Cardiac muscle cell (in vitro differentiated cells and primary cell): ENCODE results near the gene NUDT22. TPM values are rescaled to one million over a fixed set of nuclear protein-coding genes. Genes with fewer than 3 reads are reported as not detected.

Experiments used
- DNase-seq, 2 donors: peaks; one replicate each; pipeline versions ENCODE4 v3.0.0 to v3.0.0-alpha.2; 2010 to 2017; ENCODE audit warnings: low read depth in 1 of 2, low spot score in 1 of 2
- H3K27ac ChIP-seq: fragments of 200-600 bp; sonication (generic); 2 replicates; pipeline ENCODE4 v1.5.1; 2016
- H3K27me3 ChIP-seq: fragments of 200-600 bp; sonication (generic); 2 replicates; pipeline ENCODE4 v1.6.0; 2016; ENCODE audit warnings: control low read depth
- H3K36me3 ChIP-seq: fragments of 200-600 bp; sonication (generic); 2 replicates; pipeline ENCODE4 v1.5.1; 2016; ENCODE audit warnings: control low read depth
- H3K4me1 ChIP-seq: fragments of 200-600 bp; sonication (generic); 2 replicates; pipeline ENCODE4 v1.8.1; 2017; ENCODE audit warnings: low read depth, mild to moderate bottlenecking, mixed run types
- H3K4me3 ChIP-seq: fragments of 200-600 bp; sonication (generic); 2 replicates; pipeline ENCODE4 v1.5.1; 2016; ENCODE audit warnings: mild to moderate bottlenecking
- H3K9me3 ChIP-seq: fragments of 200-600 bp; sonication (generic); 2 replicates; pipeline ENCODE4 v1.5.1; 2017; ENCODE audit warnings: low read depth, mild to moderate bottlenecking, control low read depth
- polyA plus RNA-seq: library from polyadenylated mRNA; unstranded; fragments of >200 nt; fragmentation: Nextera tagmentation; extraction: Ambion mirVana; gene quantifications from 2 replicates; pipeline ENCODE4 v1.2.1, GENCODE V29; 2016
- total RNA-seq: library from RNA; depleted of rRNA; stranded (reverse); fragments of >200 nt; gene quantifications from 2 replicates; pipeline ENCODE4 v1.2.3, GENCODE V29; 2016
- TF ChIP-seq, protein P1 (sequence below): IDR thresholded peaks from 2 replicates; pipeline ENCODE4 v1.5.1; 2012; ENCODE audit warnings: low read depth, mild to moderate bottlenecking, low read length

NUDT22 gene
- total and polyA plus RNA-seq, 2 experiments from 2014 or later = 76.0 to 90.6 TPM

DNA sequence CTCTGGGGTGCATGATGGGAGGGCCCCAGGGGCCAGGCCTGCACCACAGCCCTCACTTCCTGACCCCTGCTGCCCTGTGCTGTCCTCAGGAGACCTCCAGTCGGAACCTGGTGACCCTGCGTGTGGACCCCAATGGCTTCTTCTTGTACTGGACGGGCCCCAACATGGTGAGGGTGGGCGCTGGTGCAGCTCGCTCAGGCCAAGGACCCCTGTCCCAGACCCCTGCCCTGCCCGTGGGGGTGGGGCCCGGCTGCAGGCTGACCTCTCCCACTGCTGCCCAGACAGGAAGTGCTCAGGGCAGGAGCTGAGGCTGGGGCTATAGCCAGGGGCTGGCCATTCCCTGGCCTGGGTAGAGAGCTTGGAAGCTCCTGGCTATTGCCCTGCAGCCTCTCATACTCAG, 28.3 kb downstream of the NUDT22 start:
- H3K27me3 ChIP-seq = no peaks in the 10 kb centered on the region
- DNase-seq = no peak
- H3K4me1 ChIP-seq = no peaks in the 10 kb centered on the region
- no peak overlapping the region for H3K27ac ChIP-seq
- TF ChIP-seq, protein P1, sequence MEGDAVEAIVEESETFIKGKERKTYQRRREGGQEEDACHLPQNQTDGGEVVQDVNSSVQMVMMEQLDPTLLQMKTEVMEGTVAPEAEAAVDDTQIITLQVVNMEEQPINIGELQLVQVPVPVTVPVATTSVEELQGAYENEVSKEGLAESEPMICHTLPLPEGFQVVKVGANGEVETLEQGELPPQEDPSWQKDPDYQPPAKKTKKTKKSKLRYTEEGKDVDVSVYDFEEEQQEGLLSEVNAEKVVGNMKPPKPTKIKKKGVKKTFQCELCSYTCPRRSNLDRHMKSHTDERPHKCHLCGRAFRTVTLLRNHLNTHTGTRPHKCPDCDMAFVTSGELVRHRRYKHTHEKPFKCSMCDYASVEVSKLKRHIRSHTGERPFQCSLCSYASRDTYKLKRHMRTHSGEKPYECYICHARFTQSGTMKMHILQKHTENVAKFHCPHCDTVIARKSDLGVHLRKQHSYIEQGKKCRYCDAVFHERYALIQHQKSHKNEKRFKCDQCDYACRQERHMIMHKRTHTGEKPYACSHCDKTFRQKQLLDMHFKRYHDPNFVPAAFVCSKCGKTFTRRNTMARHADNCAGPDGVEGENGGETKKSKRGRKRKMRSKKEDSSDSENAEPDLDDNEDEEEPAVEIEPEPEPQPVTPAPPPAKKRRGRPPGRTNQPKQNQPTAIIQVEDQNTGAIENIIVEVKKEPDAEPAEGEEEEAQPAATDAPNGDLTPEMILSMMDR = no peak
- no peak overlapping the region for H3K4me3 ChIP-seq
- no peaks in the 10 kb centered on the region for H3K36me3 ChIP-seq
- no peaks in the 10 kb centered on the region for H3K9me3 ChIP-seq

DNA sequence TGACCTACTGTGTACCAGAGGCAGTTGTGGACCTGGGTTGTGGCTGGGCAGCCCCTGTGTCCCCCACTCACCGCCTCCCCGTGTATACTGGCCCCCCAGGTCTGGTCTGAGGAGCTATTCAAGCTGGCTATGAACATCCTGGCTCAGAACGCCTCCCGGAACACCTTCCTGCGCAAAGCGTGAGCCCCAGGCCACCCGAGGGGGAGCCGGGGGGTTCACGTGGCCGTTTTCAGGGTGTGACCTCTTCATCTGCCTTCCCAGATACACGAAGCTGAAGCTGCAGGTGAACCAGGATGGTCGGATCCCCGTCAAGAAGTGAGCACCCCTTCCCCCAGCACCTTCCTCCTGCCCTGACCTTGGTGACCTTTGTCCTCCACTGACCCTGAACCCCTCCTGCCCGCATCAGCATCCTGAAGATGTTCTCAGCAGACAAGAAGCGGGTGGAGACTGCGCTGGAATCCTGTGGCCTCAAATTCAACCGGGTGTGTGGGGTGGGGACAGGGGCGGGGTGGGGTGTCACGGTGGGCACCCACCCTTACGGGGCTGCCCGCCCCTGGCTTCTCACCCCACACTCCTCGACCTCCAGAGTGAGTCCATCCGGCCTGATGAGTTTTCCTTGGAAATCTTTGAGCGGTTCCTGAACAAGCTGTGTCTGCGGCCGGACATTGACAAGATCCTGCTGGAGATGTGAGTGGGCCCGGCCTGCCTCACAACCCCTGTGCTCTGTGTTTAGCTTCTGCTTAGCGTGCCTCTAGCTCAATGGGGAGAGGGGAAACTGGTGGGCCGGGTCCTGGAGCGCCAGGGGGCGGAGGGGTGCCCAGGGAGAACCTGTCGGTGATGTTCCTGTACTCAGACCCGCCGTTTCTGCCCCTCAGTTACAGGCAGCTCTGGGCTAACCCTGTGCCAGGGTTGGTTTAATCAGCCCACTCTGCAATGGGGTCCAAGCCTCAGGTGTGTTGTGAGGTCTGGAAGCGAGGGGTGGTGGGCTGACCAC, 29.4 kb downstream of the NUDT22 start:
- Histone ChIP-seq H3K27me3 (no peaks in the 10 kb centered on the region), H3K36me3 (no peaks in the 10 kb centered on the region), H3K4me3 (no peak overlapping the region), H3K27ac (no peak overlapping the region), H3K9me3 (no peaks in the 10 kb centered on the region), H3K4me1 (no peaks in the 10 kb centered on the region)
- TF ChIP-seq, protein P1 = no peak
- no peak for DNase-seq

DNA sequence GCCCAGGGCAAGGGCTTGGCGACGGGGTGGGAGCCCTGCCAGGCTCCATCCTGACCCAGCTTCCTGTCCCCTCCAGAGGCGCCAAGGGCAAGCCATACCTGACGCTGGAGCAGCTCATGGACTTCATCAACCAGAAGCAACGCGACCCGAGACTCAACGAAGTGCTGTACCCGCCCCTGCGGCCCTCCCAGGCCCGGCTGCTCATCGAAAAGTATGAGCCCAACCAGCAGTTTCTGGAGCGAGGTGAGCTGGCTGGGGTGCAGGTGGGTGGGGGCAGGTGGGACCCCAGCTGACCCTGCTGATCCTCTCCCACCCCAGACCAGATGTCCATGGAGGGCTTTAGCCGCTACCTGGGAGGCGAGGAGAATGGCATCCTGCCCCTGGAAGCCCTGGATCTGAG, 30.2 kb downstream of the NUDT22 start:
- no peak overlapping the region for H3K4me3 ChIP-seq
- H3K27me3 ChIP-seq = no peaks in the 10 kb centered on the region
- no peak overlapping the region for H3K27ac ChIP-seq
- TF ChIP-seq, protein P1 = no peak
- no peaks in the 10 kb centered on the region for H3K4me1 ChIP-seq
- DNase-seq = no peak
- no peaks in the 10 kb centered on the region for H3K9me3 ChIP-seq
- no peaks in the 10 kb centered on the region for H3K36me3 ChIP-seq

DNA sequence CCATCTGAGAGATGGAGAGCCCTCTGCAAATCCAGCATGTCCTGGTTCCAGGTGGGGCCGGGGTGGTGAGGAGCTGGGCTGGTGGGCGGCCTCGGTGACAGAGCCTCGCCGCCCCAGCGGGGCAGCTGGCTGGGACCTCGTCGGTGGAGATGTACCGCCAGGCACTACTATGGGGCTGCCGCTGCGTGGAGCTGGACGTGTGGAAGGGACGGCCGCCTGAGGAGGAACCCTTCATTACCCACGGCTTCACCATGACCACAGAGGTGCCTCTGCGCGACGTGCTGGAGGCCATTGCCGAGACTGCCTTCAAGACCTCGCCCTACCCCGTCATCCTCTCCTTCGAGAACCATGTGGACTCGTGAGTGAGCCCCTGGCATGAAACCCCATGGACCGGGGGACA, 32.3 kb downstream of the NUDT22 start:
- Histone ChIP-seq H3K9me3 (no peaks in the 10 kb centered on the region), H3K4me1 (no peaks in the 10 kb centered on the region), H3K36me3 (no peaks in the 10 kb centered on the region), H3K4me3 (no peak overlapping the region), H3K27ac (no peak overlapping the region), H3K27me3 (no peaks in the 10 kb centered on the region)
- TF ChIP-seq, protein P1 = no peak
- DNase-seq = no peak

DNA sequence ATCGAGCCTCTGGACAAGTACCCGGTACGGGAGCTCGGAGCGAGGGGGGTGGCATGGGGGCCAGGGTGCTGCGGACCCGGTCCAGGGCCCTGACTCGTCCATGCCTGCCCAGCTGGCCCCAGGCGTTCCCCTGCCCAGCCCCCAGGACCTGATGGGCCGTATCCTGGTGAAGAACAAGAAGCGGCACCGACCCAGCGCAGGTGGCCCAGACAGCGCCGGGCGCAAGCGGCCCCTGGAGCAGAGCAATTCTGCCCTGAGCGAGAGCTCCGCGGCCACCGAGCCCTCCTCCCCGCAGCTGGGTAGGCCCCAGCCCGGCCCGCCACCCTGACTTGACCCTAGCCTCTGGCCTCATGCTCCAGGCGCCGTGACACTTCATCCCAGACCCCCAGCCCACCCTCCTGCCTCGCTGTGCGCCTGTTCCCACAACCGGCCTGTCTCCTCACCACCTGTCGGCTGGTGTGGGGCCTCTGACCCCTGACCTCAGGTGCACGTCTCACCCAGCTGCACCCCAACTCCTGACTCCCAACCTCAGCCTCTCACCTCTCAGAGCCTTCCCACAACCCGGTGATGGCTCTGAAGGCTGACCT, 33.0 kb downstream of the NUDT22 start:
- no peaks in the 10 kb centered on the region for H3K9me3 ChIP-seq
- DNase-seq = no peak
- no peaks in the 10 kb centered on the region for H3K27me3 ChIP-seq
- H3K4me1 ChIP-seq = no peaks in the 10 kb centered on the region
- no peak overlapping the region for H3K27ac ChIP-seq
- H3K36me3 ChIP-seq = no peaks in the 10 kb centered on the region
- TF ChIP-seq, protein P1 = no peak
- H3K4me3 ChIP-seq = no peak overlapping the region
